HG03469 (cell line): ENCODE results near the gene GANC.

Experiments
- ATAC-seq: cut with Tn5 transposase; IDR thresholded peaks from one replicate; pipeline ENCODE4 v1.9.1; 2021; ENCODE audit warnings: mild to moderate bottlenecking, moderate library complexity, moderate number of reproducible peaks; ENCODE audit not compliant: unreplicated experiment

The GANC gene

DNA sequence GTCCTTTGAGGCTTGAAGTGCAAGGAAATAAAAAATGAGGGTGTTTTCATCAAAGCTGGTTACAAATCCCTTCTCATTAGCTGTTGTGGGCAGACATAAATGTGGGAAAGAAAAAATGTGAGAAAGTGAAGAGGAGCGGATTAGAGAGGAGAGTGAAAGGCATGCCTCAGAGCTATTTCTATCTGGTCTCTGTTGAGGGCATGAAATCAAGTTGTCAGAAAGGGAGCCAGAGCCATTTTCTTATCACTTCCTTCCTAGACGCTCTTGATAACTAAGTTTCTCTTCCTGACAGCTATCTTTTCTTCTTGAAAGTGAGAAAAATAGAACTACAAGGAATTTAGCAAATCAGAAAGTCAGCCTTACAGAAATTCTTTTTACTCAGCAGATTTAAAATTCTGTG, 65.5 kb downstream of the GANC start:
- no peak for ATAC-seq

DNA sequence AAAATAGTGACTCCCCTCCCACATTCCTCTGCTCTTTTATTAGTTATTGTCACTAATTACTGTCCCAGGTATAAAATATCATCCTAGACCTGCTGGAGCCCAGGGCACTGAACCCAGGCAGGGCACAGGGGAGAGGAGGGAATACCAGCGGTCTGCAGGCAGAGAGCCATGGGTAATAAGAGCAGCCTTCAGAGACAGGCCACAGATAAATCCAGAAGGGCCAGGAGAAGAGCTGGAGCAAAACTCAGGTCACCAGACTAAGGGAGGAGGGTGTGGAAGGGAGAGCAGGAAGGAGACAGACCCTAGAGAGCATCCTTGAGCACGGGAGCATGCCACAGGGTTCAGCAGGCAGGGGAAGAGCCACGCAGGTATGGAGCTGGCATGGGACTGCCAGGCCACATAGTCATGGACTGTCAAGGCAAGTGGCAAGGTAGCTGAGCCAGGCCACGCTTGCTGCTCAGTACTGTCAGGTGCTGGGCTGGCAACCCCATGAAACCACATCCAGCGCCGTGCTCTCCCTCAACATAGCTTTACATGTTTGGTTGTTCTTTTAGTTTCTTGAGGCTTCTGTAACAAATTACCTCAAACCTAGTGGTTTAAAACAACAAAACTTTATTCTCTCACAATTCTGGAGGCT, 70.7 kb downstream of the GANC start:
- no peak for ATAC-seq

DNA sequence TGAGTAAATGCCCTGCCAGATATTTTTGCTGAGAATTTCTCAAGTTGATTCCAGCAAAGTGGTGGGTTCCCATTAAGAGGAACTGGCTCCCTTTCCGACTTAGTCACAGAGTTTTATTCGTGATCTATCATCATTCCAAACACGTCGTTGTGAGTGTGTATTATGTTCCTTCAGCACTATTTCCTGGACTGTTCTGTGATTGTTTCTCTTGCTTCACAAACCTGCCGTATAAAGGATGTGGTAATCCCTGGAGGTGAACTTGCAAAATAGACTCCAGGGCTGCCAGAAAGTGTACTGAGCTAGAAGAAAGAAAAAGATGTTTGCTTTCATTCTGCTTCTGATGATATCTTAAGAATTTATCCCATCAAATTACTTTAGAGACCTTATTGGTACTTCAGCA, 71.8 kb downstream of the GANC start:
- no peak for ATAC-seq

DNA sequence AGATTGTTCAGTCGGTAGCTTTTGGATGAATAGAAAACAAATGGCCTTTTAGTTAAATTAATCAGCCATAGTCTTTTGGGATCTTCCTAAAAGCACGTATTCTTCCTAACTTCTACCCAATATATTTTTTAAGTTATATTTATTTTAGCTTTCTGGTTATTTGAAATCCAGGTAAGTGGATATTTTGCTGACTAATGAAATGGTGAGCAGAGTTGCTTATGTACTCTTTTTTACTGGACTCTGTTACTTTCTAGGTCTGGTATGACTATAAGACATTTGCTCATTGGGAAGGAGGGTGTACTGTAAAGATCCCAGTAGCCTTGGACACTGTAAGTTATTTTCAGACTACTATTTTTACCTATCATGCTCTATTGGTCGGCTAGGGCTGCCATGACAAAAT, 72.5 kb downstream of the GANC start:
- ATAC-seq = no peak

DNA sequence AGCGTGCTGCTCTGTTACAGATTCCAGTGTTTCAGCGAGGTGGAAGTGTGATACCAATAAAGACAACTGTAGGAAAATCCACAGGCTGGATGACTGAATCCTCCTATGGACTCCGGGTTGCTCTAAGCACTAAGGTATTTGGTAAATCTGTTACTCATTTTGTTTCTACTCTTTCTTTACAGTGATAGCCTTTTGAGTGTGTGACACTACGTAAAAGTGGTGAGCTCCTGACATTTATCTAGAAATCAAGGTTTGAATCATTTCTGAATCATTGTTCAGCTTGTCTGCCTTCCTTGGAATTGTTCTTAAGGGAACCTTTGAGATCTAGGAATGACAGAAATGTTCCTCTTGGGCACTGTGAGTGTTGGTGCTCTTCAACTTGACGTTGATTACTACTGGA, 75.1 kb downstream of the GANC start:
- ATAC-seq = no peak

DNA sequence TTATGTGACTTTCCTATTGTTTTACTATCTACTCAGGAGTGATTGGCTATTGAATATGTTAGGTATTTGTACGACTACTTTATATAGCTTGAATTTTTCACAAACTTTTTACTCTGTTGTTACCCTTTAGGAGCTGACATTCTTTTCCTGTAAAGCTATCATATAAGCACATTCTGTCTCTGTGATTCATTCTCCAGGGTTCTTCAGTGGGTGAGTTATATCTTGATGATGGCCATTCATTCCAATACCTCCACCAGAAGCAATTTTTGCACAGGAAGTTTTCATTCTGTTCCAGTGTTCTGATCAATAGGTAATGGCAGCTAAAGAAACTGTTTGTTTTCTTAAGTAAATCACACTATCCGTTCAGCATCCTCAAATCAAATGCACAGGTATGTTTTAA, 76.2 kb downstream of the GANC start:
- ATAC-seq = no peak

DNA sequence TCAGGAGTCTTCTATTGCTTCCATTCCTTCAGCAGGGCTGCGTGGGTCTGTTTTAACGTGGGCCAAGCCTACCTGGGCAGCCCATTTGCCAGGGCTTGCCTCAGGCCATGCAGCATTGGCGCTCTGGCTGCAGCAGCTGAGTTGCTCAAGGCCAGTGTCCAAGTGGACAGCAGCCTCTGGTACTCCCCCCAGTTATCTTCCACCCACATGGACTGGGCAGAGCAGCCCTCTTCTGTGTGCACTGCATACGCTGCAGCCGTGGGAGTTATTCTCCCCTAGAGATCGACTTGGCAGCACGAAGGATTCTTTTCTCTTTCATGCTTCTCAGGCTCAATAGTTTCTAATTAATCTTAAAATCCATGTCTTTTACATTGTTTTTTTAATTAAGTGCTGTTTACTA, 79.4 kb downstream of the GANC start:
- ATAC-seq = no peak

DNA sequence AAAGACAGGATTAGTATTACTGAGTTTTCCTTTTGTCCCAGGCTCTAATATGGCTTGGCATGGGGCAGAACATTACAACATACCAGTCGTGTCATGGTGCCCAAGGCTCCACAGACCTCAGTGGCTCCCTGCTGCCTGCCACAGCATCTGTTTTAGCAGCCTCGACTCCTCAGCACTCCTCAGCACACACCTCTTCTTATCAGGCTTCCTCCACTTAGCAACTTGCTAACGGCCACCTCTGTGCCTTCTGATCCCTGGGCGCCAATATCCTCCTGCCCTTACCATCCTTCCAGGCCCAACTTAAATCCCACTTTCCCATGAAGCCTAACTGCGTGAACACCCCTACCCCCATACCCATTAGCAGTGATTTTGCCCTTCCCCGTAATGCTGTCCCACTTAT, 80.1 kb downstream of the GANC start:
- ATAC-seq = no peak

DNA sequence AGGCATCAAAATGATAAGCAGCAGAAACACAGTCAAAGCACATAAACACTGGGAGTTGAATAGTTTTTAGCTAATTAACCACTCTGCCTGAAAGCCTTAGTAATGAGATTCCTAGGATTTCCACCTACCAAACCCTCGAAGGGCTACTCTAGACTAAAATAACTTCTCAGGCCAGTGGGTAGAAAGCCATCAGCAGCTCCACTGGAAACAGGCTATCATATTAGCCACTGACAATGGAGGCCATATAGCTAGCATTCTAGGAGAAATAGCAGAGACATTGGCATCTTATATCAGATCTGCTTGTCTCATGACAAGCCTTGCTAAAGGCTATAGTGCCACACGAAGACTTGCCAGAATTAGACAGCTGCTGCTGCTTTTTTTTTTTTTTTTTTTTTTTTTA, 81.8 kb downstream of the GANC start:
- ATAC-seq = no peak

DNA sequence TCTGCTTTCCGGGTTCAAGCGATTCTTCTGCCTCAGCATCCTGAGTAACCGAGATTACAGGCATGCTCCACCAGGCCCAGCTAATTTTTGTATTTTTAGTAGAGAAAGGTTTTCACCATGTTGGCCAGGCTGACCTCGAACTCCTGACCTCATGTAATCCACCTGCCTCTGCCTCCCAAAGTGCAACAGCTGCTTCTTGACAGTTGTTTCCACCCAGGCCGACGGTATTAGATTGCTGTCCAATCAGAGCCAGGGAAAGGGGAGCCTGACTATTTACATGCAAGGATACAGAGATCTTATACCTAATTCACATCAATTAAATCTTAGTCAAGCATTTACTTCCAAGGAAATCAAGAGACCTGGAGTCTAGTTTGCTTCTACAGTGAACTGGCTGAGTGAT, 82.3 kb downstream of the GANC start:
- no peak for ATAC-seq

DNA sequence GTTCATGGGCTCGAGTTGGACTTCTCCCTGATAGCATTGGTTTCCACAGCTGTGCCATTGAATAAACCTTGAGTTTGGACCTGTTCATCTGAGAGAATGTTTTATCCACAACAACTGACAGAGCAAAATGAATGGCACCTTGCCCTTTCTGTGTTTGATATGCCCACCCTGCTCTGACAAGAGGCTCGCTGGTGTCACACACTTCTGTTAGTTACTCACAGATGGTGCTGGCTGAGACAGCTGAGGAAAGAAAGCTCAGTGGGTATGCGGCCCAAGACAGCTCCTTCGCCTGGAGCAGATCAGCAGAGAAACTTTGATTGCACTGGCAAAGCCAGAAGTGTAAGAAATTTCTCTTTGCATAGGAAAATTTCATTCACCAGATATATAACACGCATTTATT, 83.8 kb downstream of the GANC start:
- ATAC-seq = no peak

DNA sequence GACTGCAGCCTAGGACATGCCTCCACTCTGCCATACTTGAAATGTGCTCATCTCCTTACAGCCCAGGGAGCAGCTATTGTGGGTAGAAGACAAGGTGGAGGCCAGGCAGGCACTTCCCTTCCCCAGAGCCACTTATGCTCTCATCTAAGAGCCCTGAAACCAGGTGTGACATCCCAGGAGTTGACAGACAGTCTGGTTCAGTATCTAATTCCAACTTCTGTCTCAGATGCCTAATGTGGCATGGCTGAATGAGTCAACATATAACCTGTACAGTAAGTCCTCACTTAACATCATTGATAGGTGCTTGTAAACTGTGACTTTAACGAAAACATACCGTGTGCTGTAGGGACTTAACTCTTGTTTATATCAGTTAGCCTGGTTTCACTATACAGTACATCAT, 85.1 kb downstream of the GANC start:
- ATAC-seq = no peak

DNA sequence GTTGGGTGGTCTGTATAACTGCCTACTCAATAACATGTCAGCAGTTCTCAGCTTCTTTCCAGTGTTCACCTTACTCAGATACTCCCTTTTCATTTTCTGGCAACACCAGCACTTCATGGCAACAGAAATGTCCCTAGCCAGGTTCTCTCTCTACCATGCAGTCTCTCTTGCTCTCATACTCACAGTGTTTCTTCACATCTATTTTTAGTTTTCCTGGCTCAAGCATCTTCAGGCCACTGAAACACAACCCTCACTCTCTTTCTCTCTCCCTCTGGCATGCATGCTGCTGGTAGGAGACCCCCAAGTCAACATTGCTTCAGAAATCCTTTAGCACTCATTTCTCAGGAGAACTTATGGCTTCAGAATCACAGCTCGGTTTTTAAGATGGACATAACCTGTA, 86.2 kb downstream of the GANC start, which contains the start of gene CAPN3:
CAPN3 (plus strand) TSS at position 253 of the 400 bp plus-strand sequence. CDS start 305 bp downstream, outside the sequence.
- ATAC-seq = no peak

DNA sequence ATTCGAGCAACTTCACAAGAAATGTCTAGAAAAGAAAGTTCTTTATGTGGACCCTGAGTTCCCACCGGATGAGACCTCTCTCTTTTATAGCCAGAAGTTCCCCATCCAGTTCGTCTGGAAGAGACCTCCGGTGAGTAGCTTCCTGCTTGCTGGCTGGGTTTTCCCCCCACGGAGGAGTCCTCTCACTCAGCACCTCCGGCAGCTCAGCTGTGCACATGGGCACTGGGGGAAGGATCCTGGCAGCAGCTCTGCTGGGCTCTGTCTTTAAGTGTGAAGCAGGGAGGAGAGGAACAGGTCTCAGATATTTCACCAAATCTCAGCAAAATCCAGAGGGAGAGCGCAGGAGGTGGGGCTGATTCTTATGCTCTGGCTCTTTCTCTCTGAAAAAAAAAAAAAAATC, 87.0 kb downstream of the GANC start:
- no peak for ATAC-seq

DNA sequence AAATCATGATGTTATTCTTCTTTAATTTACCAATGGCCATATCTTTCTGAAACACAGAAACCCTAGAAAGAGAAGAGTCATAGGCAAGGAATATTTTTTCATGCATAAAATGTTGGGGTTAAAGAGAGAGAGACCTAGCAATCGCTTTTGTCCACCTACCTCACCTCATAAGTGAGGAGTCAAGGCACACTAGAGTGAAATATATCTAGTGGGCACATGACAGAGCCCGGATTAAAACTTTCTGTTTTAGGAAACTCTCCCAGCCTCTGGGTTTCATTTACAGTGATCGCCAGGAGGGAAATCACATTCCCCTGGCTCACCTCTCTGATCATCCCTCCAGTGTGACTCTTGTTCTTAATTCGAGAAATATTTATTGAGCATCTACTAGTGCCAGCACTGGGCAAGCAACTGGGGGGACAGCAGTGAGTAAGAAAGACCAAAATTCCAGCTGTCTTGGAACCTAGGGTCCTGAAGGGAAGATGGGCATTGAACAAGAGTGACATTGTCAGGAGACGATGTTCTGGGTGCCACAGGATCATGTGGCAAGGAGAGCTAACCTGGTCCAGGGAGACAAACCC, 87.6 kb downstream of the GANC start:
- ATAC-seq = no peak

DNA sequence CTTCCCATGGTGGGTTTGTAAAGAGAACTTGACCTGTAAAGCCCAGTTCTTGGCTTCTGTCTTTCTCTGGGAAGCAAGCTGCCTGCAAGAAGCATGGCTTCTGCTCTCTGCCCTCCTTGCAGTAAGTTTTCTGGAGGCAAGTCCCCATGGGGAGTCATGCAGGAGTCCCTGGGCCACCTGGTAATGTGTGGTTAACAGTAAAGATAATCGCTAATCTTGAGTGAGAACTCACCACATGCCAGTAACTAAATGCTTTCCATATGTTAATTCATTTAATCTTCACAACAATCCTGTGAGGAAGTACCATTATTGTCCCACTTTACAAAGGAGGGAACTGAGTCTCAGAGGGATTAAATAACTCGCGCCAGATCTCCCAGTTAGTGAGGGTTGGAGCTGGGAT, 90.5 kb downstream of the GANC start:
- no peak for ATAC-seq

DNA sequence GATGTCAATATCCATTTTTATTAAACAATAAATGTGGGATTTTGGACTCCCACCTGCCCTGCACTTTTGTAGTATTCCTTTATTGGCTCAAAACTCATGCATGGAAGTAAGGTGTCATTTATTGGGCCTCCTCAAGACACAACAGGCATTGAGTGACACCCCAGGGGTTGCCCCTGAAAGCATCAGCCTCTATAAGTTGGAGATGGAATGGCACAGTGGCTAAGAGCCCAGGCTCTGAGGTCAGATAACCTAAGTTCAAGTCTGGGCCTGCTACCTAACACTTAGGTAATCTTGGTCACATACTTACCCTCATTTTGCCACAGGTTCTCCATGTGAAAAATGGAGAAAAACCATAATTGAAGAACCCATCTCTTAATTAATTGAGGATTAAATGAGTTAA, 90.9 kb downstream of the GANC start:
- no peak for ATAC-seq

DNA sequence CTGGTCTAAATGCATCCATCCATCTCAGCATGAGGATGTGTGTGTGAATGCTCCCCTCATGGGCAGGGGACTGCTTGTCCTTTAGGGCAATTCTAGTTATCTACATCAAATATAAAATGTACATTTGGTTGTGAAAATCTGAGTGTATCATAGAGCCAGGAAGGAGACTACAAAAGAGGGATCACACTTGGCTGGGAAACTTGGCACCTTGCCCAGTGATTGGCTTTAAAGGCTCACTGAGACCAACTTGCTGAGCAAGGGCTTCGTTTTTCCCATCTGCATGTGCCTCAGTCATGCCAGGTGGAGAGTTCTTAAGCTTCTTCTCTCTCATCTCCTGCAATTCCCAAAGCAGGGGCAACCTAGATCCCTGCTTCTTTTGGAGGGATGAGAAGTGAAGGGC, 91.5 kb downstream of the GANC start:
- ATAC-seq = no peak

DNA sequence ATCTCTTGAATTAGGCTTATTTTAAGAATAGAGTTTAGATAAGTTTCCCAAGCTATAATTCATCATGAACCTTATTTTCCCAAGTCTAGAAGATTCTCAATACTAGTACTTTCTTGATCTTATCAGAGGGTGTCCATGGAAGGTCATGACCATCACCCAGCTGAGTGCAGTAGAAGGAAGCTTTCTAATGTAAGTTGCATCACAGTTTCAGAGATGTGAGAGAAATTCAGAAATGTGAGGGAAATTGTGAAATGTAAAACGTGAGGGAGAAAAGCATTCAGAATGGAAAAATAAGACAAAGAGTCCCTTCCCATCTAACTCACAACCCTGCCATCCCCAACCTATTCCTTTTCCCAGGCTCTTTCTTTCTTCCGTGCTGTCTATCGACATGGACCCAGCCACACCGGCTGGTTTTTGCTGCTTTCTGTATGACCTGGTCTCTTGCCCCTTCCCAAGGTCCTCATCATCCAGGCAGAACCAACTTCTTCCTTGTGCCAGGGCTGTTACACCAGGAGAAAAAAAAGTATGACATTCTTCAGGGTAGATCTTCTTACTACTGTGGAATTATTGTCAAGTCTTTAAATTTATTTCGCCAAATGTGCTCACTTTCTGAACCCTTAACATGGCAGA, 93.0 kb downstream of the GANC start:
- ATAC-seq = no peak

DNA sequence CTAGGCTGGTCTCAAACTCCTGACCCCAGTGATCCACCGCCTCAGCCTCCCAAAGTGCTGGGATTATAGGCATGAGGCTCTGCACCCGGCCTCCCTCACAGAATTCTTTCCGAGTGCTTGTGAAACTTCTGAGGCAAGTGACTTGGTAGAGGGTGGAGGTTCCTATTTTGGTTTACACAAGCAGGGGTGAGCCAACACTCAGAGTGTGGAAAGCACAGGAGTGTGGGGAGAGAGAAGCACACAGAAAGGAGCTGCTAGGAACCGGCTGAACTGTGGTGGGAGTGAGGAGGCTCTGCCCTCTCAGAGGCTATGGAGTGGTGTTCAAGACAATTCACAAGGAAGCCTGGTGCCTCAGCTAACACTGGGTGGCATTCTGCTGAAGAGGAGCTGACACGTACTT, 94.0 kb downstream of the GANC start:
- ATAC-seq = no peak

DNA sequence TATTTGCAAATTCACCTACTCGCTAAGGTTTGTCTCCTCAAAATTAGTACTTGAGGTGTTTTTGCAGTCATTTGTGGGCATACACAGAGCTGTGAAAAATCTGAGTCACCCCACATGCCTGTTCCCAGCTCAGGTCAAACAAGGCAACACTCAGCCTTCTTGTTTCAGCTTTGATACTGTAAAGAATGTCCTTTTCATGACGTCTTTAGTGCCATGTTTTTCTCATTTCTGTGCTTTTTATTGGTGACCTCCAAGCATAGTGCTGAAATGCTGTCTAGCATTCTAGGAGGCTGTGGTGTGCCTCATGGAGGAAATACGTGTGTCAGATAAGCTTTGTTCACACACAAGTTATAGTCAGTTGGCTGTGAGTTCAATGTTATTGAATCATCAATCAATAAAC, 95.1 kb downstream of the GANC start:
- no peak for ATAC-seq

DNA sequence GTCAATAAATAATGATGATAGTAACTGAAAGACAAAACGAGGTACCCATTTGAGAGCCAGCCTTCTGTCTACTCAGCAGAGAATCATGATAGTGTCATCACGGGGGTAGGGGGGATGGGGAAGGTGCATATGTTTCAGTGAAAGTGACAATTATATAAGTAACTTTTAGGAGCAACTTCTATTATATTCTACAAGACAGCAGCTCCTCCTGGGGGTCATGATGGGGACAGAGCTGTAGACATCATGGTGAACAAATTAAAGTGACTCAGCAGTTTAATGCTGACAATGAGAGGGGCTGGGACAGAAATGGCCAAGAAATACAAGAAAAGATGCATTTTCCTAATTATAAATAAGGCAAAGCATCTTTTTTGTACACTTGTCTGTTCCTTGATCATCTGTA, 98.1 kb downstream of the GANC start:
- ATAC-seq = no peak

DNA sequence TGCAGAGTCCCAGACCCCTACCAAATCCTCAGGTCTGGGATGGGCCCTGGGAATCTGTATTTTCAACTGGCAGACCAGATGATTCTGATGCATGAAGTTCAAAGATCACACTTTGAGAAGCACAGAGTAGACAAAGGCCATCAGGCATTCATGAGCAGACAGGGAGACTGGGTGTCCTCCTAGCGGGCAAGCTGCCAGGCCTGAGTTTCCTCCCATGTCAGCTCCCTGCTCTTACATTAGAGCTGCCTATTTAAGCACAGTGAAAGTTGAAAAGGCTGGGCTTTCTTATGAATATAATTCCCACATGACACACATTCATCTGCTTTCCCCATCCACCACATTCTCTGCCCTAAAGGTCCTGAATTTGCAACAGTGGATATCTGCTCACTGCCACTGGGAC, 100.3 kb downstream of the GANC start:
- ATAC-seq = no peak
